ENCODE measurements around the gene FGFR3. TPM values are rescaled to one million over a fixed set of nuclear protein-coding genes. Genes with fewer than 3 reads are reported as not detected.

FGFR3 gene
- total and polyA plus RNA-seq, 9 of the 15 experiments (the other 6 are each of a cell fraction or from before 2014, with no cell fraction given), result 1.2 to 60.4 (median 12.7) TPM

DNA sequence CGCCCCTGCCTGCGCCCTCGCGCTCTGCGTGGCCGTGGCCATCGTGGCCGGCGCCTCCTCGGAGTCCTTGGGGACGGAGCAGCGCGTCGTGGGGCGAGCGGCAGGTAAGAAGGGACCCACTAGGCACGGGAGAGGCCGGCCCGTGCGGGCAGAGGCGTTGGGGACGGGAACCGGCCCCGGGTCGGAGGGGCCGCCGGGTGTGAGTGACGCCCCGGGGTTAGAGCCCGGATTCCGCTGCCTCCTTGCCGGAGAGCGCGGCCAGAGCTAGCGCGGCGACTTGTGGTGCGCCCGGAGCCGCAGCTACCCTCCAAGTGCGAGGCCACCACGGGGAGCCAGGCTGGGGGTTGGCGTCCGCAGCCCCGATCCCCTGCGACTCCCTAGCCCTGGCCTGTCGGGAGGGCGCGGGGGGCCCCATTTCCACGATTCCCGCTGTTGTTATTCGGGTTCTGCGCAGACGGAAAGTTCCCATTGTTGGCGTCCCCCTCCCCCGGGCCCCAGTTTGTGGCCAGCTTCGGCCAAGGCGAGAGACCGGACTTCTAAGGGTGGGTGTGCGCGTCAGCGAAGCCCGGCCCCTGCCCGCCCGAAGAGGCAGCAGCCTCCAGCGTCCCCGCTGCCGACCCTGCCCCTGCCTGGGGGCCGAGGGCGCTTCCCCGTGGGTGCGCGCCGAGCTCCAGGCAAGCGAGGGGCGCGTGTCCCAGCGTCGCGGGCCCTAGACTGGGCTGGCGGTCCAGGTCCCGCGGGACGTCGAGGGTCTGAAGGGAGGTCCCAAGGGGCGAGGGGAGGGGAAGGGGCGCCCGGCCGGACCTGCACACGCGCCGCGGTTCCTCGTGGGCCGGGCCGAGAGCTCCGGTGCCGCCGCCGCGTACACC lies 1.1 kb downstream of the FGFR3 start (continued):
- TF ChIP-seq, protein P1, sequence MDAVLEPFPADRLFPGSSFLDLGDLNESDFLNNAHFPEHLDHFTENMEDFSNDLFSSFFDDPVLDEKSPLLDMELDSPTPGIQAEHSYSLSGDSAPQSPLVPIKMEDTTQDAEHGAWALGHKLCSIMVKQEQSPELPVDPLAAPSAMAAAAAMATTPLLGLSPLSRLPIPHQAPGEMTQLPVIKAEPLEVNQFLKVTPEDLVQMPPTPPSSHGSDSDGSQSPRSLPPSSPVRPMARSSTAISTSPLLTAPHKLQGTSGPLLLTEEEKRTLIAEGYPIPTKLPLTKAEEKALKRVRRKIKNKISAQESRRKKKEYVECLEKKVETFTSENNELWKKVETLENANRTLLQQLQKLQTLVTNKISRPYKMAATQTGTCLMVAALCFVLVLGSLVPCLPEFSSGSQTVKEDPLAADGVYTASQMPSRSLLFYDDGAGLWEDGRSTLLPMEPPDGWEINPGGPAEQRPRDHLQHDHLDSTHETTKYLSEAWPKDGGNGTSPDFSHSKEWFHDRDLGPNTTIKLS (IDR thresholded peaks at IDR 0.05; ENCODE audit: borderline replicate concordance, low read depth), result no peak
- TF ChIP-seq DPF2 (IDR thresholded peaks at IDR 0.05) (no peak), ZFX (CRISPR knock-in tag; IDR thresholded peaks at IDR 0.05) (peak; percentile 15; the same call in 1 of the 2 replicates), RNF2 (IDR thresholded peaks at IDR 0.05) (no peak), POLR2G (IDR thresholded peaks at IDR 0.05; ENCODE audit: low read depth, low read length) (peak; percentile 5), LEF1 (IDR thresholded peaks at IDR 0.05) (no peak), ZFP1 (CRISPR knock-in tag; IDR thresholded peaks at IDR 0.05) (no peak), TBP (optimal IDR thresholded peaks at IDR 0.05; ENCODE audit: low read depth, low read length) (peak; percentile 13), RBFOX2 (IDR thresholded peaks at IDR 0.05; ENCODE audit: low read depth, low read length) (peak; percentile 69), RBM14 (IDR thresholded peaks at IDR 0.05; ENCODE audit: borderline replicate concordance, insufficient read depth, low read depth, low read length) (0 out of 2 replicates have a peak, but pooled peaks have one; percentile 46), NR1H2 (CRISPR knock-in tag; IDR thresholded peaks at IDR 0.05) (no peak), PTRF (tag; IDR thresholded peaks at IDR 0.05) (no peak), ZC3H4 (CRISPR knock-in tag; IDR thresholded peaks at IDR 0.05; ENCODE audit: borderline replicate concordance) (no peak), MTF1 (CRISPR knock-in tag; IDR thresholded peaks at IDR 0.05; ENCODE audit: borderline replicate concordance) (no peak), SNIP1 (IDR thresholded peaks at IDR 0.05; ENCODE audit: low read depth) (no peak), HIVEP1 (CRISPR knock-in tag; IDR thresholded peaks at IDR 0.05) (no peak), ZNF696 (CRISPR knock-in tag; conservative IDR thresholded peaks at IDR 0.05) (no peak), SNRNP70 (optimal IDR thresholded peaks at IDR 0.05; ENCODE audit: low read depth, low read length) (no peak), EGR1 (conservative IDR thresholded peaks at IDR 0.05) (peak; percentile 19; the same call in 1 of the 2 replicates), ZNF431 (CRISPR knock-in tag; IDR thresholded peaks at IDR 0.05) (no peak), ILF3 (IDR thresholded peaks at IDR 0.05; ENCODE audit: borderline replicate concordance) (no peak), MECOM (CRISPR knock-in tag; IDR thresholded peaks at IDR 0.05) (no peak), KAT8 (IDR thresholded peaks at IDR 0.05; ENCODE audit: low read depth) (no peak), KLF1 (tag; IDR thresholded peaks at IDR 0.05) (no peak), NBN (IDR thresholded peaks at IDR 0.05; ENCODE audit: low read depth) (no peak)
- TF ChIP-seq, protein P2, sequence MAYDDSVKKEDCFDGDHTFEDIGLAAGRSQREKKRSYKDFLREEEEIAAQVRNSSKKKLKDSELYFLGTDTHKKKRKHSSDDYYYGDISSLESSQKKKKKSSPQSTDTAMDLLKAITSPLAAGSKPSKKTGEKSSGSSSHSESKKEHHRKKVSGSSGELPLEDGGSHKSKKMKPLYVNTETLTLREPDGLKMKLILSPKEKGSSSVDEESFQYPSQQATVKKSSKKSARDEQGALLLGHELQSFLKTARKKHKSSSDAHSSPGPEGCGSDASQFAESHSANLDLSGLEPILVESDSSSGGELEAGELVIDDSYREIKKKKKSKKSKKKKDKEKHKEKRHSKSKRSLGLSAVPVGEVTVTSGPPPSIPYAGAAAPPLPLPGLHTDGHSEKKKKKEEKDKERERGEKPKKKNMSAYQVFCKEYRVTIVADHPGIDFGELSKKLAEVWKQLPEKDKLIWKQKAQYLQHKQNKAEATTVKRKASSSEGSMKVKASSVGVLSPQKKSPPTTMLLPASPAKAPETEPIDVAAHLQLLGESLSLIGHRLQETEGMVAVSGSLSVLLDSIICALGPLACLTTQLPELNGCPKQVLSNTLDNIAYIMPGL (CRISPR knock-in tag; IDR thresholded peaks at IDR 0.05), result no peak
- TF ChIP-seq, protein P3, sequence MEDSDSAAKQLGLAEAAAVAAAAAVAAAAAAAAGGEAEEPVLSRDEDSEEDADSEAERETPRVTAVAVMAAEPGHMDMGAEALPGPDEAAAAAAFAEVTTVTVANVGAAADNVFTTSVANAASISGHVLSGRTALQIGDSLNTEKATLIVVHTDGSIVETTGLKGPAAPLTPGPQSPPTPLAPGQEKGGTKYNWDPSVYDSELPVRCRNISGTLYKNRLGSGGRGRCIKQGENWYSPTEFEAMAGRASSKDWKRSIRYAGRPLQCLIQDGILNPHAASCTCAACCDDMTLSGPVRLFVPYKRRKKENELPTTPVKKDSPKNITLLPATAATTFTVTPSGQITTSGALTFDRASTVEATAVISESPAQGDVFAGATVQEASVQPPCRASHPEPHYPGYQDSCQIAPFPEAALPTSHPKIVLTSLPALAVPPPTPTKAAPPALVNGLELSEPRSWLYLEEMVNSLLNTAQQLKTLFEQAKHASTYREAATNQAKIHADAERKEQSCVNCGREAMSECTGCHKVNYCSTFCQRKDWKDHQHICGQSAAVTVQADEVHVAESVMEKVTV (CRISPR knock-in tag; IDR thresholded peaks at IDR 0.05), result no peak
